Coronary artery (tissue), 2 donors: ENCODE results near the gene C1orf198.

Source experiments
- DNase-seq: peaks from one replicate; pipeline ENCODE4 v3.0.0-alpha.2; 2017; ENCODE audit warnings: low spot score
- H3K27ac ChIP-seq, 2 donors: fragments of 200-600 bp; sonication (generic); one replicate each; pipeline ENCODE4 v1.5.1; 2016 to 2019
- H3K4me3 ChIP-seq: fragments of 200-600 bp; sonication (generic); 2 replicates; pipeline ENCODE4 v1.5.1; 2016; ENCODE audit warnings: mild to moderate bottlenecking, moderate library complexity
- CTCF ChIP-seq: fragments of 200-600 bp; sonication (generic); IDR thresholded peaks from one replicate; pipeline ENCODE4 v1.5.1; 2019; ENCODE audit warnings: antibody characterized with exemption

Gene C1orf198

GRCh38 chr1:230797942-230798365, 70.4 kb downstream of the C1orf198 start:
- peak; percentile 81 for DNase-seq
- Histone ChIP-seq H3K4me3 (no peak overlapping the region), H3K27ac (peak overlapping the region in 1 of 2 donors; percentile 15)
- TF ChIP-seq CTCF, result peak; percentile 78

- no peak overlapping the region for H3K27ac ChIP-seq
Observed at GRCh38 chr1:230797376-230797920, 70.9 kb downstream of the C1orf198 start.

GRCh38 chr1:230796626-230797025, 71.7 kb downstream of the C1orf198 start:
- peak; percentile 45 for DNase-seq
- no peak for TF ChIP-seq CTCF
- Histone ChIP-seq H3K27ac (no peak overlapping the region), H3K4me3 (no peak overlapping the region)

More at GRCh38 chr1:230797376-230797920, 70.9 kb downstream of the C1orf198 start:
- no peak for TF ChIP-seq CTCF
- no peak overlapping the region for H3K4me3 ChIP-seq
- peak; percentile 67 for DNase-seq

- Histone ChIP-seq H3K27ac (no peak overlapping the region), H3K4me3 (no peak overlapping the region)
- no peak for TF ChIP-seq CTCF
- DNase-seq, result peak; percentile 59
Observed at GRCh38 chr1:230794871-230795605, 73.3 kb downstream of the C1orf198 start.

GRCh38 chr1:230794431-230794830, 73.9 kb downstream of the C1orf198 start:
- Histone ChIP-seq H3K4me3 (no peak overlapping the region), H3K27ac (no peak overlapping the region)
- TF ChIP-seq CTCF, result no peak
- DNase-seq, result peak; percentile 61

GRCh38 chr1:230793463-230793745, 74.9 kb downstream of the C1orf198 start:
- DNase-seq, result peak; percentile 40
- no peak overlapping the region for H3K27ac ChIP-seq
- no peak overlapping the region for H3K4me3 ChIP-seq
- TF ChIP-seq CTCF, result no peak
